Lower leg skin (tissue), 3 donors: ENCODE data around the gene RDH5.

Experiments used
- CTCF ChIP-seq, 3 donors: fragments of 450-650 bp; IDR thresholded peaks; one replicate each; pipeline ENCODE4 v1.5.1; 2016; ENCODE audit warnings: antibody characterized with exemption in 3 of 3, mild to moderate bottlenecking in 3 of 3, moderate library complexity in 2 of 3
- POLR2A ChIP-seq, 2 donors: fragments of 450-650 bp; IDR thresholded peaks; one replicate each; pipeline ENCODE4 v1.6.1; 2016 to 2017; ENCODE audit warnings: antibody characterized with exemption in 2 of 2, mild to moderate bottlenecking in 1 of 2, moderate library complexity in 1 of 2

DNA sequence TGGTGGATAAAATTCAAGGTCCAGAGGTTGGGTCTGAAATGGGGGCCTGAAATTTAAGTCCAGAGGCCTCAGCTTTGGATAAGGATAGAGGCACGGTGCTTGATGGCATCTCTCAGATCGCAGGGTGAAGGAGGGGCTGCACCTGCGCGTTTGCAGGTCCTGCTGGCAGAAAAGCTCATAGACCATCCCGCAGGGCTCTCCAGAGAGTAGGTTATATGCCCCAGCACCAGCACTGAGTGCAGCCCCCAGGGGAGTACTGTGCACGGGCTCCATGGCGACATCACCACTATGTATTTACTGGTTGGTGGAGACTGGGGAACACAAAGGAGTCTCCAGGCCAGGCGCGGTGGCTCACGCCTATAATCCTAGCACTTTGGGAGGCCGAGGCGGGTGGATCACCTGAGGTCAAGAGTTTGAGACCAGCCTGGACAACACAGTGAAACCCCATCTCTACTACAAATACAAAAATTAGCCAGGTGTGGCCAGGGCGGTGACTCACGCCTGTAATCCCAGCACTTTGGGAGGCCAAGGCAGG, 12.9 kb downstream of the RDH5 start:
- TF ChIP-seq CTCF (IDR thresholded peaks at IDR 0.05) = no peak
- TF ChIP-seq POLR2A (IDR thresholded peaks at IDR 0.05) = no peak
